ENCODE results near the gene TSHZ2.

DNA sequence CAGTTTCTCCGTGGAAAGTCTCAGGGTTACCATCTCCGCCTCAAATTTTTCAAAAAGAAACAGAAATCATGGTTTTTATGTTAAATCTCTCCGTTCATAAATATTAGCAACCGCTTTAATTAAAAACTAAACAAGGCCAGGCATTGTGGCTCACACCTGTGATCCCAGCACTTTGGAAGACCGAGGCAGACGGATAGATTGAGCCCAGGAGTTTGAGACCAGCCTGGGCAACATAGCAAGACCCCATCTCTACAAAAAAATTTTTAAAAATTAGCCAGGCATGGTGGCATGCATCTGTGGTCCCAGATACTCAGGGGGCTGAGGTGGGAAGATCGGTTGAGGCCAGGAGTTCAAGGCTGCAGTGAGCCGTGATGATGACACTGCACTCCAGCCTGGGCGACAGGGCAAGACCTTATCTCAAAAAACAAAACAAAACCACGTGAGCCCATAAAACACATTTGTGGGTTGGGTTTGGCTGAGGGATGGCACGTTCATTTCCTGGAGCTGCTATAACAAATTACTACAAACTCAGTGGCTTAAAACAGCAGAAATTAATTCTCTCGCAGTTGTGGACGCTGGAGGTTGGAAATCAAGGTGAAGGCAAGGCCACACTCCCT is 398.3 kb downstream of the TSHZ2 start:
- TF ChIP-seq CTCF (IDR thresholded peaks at IDR 0.05), result no peak
- TF ChIP-seq POLR2AphosphoS5 (IDR thresholded peaks at IDR 0.05; ENCODE audit: insufficient read depth in 1 of 2, low read depth in 1 of 2), result no peak

All from vagina (tissue), 2 donors.